CD4-positive, CD25-positive, alpha-beta regulatory T cell (primary cell): ENCODE measurements around the gene SH2D1A. TPM values are rescaled to one million over a fixed set of nuclear protein-coding genes. Genes with fewer than 3 reads are reported as not detected.
"Not testable (repeated sequence)": the region's sequence is repeated elsewhere in the genome, so short reads cannot be mapped to it uniquely, and the experiment has no call there.

Source experiments
- ATAC-seq, 2 donors: fragments of 150-1000 bp; cut with Tn5 transposase; one replicate each; pipeline ENCODE4 v1.10.0; 2021; ENCODE audit warnings: low read depth in 2 of 2, moderate number of reproducible peaks in 2 of 2, moderate library complexity in 1 of 2
- DNase-seq, 3 donors: peaks; one replicate each; pipeline versions ENCODE4 v3.0.0 to v3.0.0-alpha.2; 2012 to 2022; ENCODE audit warnings: mixed read lengths in 1 of 3
- H3K27ac ChIP-seq: one replicate; pipeline ENCODE4 v1.7.0; 2013; ENCODE audit warnings: mild to moderate bottlenecking, low read length; ENCODE audit not compliant: insufficient read depth, poor library complexity, severe bottlenecking
- H3K27me3 ChIP-seq: one replicate; pipeline ENCODE4 v1.7.0; 2013; ENCODE audit warnings: low read length; ENCODE audit not compliant: control insufficient read depth, insufficient read depth
- H3K36me3 ChIP-seq: one replicate; pipeline ENCODE4 v1.7.0; 2013; ENCODE audit warnings: mild to moderate bottlenecking, low read length, moderate library complexity; ENCODE audit not compliant: control insufficient read depth, insufficient read depth
- H3K4me1 ChIP-seq: 2 replicates; pipeline ENCODE4 v1.7.0; 2013; ENCODE audit warnings: mild to moderate bottlenecking, low read length; ENCODE audit not compliant: insufficient read depth, control insufficient read depth, poor library complexity, severe bottlenecking
- H3K4me3 ChIP-seq: one replicate; pipeline ENCODE4 v1.7.0; 2013; ENCODE audit warnings: low read depth, mild to moderate bottlenecking, low read length, moderate library complexity
- H3K9me3 ChIP-seq, 2 experiments: 1 replicate in 1 of 2; 2 replicates in 1 of 2; pipeline ENCODE4 v1.7.0; 2013; ENCODE audit warnings: low read length in 2 of 2, mild to moderate bottlenecking in 1 of 2, moderate library complexity in 1 of 2; ENCODE audit not compliant: control insufficient read depth in 2 of 2
- H3K27ac Mint-ChIP-seq, 3 donors: one replicate each; pipeline ENCODE4 v1.8.0; 2020 to 2022; ENCODE audit warnings: mild to moderate bottlenecking in 3 of 3, mixed read lengths in 3 of 3, moderate library complexity in 2 of 3
- H3K27me3 Mint-ChIP-seq: one replicate; pipeline ENCODE4 v1.8.0; 2022; ENCODE audit warnings: mild to moderate bottlenecking, mixed read lengths
- H3K36me3 Mint-ChIP-seq: one replicate; pipeline ENCODE4 v1.8.0; 2020; ENCODE audit warnings: mixed read lengths
- H3K4me1 Mint-ChIP-seq, 4 donors: one replicate each; pipeline ENCODE4 v1.8.0; 2020 to 2022; ENCODE audit warnings: mixed read lengths in 4 of 4, mild to moderate bottlenecking in 1 of 4
- H3K4me3 Mint-ChIP-seq, 4 donors: one replicate each; pipeline ENCODE4 v1.8.0; 2020 to 2022; ENCODE audit warnings: mild to moderate bottlenecking in 4 of 4, mixed read lengths in 4 of 4, moderate library complexity in 3 of 4
- H3K9me3 Mint-ChIP-seq, 7 donors: one replicate each; pipeline ENCODE4 v1.8.0; 2020 to 2022; ENCODE audit warnings: mixed read lengths in 7 of 7, mild to moderate bottlenecking in 3 of 7, moderate library complexity in 2 of 7
- polyA plus RNA-seq, 4 donors: library from polyadenylated mRNA; unstranded; fragments of 300-500 nt; fragmentation: Illumina TruSeq; gene quantifications; one replicate each; pipeline ENCODE4 v1.2.3, GENCODE V29; 2021
- total RNA-seq: library from RNA; stranded (reverse); gene quantifications from one replicate; pipeline ENCODE4 v1.2.3, GENCODE V29; 2022

Gene SH2D1A
- total and polyA plus RNA-seq, 5 donors from 2014 or later = 42.7 to 128 (median 70.3) TPM

DNA sequence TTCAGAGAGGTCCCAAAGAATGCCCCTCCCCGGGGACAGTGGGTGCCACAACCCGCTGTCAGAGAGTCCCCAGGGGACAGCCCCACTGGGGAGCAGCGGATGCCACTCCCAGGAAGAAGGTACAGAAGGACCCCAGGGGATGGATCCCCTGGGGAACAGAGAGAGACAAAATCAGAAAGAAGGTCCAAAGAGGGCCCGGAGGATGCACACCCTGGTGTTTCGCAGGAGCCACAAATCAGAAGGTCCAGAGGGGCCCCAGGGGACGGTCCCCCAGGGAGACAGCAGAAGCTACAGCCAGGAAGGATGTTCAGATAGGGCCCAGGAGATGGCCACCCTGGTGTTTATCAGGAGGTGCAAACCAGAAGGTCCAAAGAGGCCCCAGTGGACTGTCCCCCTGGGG lies 12.5 kb upstream of the SH2D1A start:
- H3K36me3 ChIP-seq = no peaks in the 10 kb centered on the region
- H3K9me3 Mint-ChIP-seq = no peaks in the 10 kb centered on the region
- no peak overlapping the region for H3K27ac Mint-ChIP-seq
- H3K27me3 ChIP-seq = no peaks in the 10 kb centered on the region
- H3K27me3 Mint-ChIP-seq = no peaks in the 10 kb centered on the region
- DNase-seq (no peak), ATAC-seq (no peak)
- peaks cover 0 to 23% (median 12%) of the 10 kb centered on the region in 4 donors for H3K4me1 Mint-ChIP-seq
- H3K4me3 Mint-ChIP-seq = no peak overlapping the region
- H3K9me3 ChIP-seq = no peaks in the 10 kb centered on the region
- no peak overlapping the region for H3K27ac ChIP-seq
- H3K4me1 ChIP-seq = no peaks in the 10 kb centered on the region
- no peaks in the 10 kb centered on the region for H3K36me3 Mint-ChIP-seq
- H3K4me3 ChIP-seq = no peak overlapping the region

DNA sequence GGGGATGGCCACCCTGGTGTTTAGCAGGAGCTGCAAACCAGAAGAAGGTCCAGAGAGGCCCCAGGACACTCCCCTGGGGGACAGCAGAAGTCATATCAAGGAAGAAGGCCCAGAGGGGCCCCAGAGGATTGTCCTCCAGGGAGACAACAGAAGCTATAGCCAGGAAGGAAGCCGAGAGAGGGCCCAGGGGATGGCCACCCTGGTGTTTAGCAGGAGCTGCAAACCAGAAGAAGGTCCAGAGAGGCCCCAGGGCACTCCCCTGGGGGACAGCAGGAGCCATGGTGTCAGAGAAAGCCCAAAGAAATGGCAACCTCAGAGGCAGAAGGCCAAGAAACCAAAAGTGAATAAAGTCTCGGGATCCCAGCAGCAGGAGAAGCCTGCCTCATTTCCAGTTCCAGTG lies 11.8 kb upstream of the SH2D1A start:
- not testable (repeated sequence) for H3K27me3 Mint-ChIP-seq, H3K27me3 ChIP-seq, H3K4me3 Mint-ChIP-seq, DNase-seq, H3K36me3 Mint-ChIP-seq, H3K27ac Mint-ChIP-seq, H3K4me3 ChIP-seq, H3K9me3 ChIP-seq, ATAC-seq, H3K4me1 ChIP-seq, H3K9me3 Mint-ChIP-seq, H3K27ac ChIP-seq, H3K36me3 ChIP-seq
- H3K4me1 Mint-ChIP-seq = peaks cover 0 to 19% (median 12%) of the 10 kb centered on the region in 4 donors

DNA sequence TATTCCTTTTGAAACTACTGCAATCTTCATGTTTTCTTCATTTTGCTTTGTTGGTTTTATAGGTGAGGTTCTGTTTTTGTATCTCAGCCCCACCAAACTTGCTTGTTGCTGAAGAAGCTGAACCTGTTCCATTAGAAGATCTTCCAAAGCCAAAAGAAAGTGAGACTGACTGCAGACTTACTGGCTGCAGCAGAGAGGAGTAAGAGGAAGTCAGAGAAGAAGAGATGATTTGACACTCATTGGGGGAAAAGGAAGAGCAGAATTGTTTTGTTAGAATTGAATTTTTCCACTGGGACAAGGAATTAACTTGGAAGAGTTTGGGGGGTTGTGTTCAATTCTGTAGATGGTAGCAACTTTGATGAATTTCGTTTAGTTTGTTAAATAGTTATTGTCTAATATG lies 10.8 kb upstream of the SH2D1A start:
- H3K27me3 ChIP-seq = no peaks in the 10 kb centered on the region
- no peaks in the 10 kb centered on the region for H3K9me3 Mint-ChIP-seq
- no peak overlapping the region for H3K4me3 Mint-ChIP-seq
- H3K27ac ChIP-seq = no peak overlapping the region
- no peaks in the 10 kb centered on the region for H3K36me3 Mint-ChIP-seq
- H3K4me1 Mint-ChIP-seq = peaks cover 0 to 14% (median 8%) of the 10 kb centered on the region in 4 donors
- H3K4me3 ChIP-seq = no peak overlapping the region
- no peak for ATAC-seq
- H3K27ac Mint-ChIP-seq = peak overlapping the region in 2 of 3 donors; percentile 2 to 43
- H3K4me1 ChIP-seq = no peaks in the 10 kb centered on the region
- no peaks in the 10 kb centered on the region for H3K36me3 ChIP-seq
- H3K9me3 ChIP-seq = no peaks in the 10 kb centered on the region
- no peaks in the 10 kb centered on the region for H3K27me3 Mint-ChIP-seq
- DNase-seq = no peak

- Histone ChIP-seq H3K27ac (no peak overlapping the region), H3K36me3 (no peaks in the 10 kb centered on the region), H3K4me3 (no peak overlapping the region), H3K27me3 (no peaks in the 10 kb centered on the region), H3K9me3 (no peaks in the 10 kb centered on the region), H3K4me1 (peaks cover 14% of the 10 kb centered on the region)
- ATAC-seq = no peak
- no peaks in the 10 kb centered on the region for H3K27me3 Mint-ChIP-seq
- no peak for DNase-seq
- no peaks in the 10 kb centered on the region for H3K36me3 Mint-ChIP-seq
- H3K27ac Mint-ChIP-seq = no peak overlapping the region
- no peaks in the 10 kb centered on the region for H3K9me3 Mint-ChIP-seq
- peaks cover 4 to 26% (median 19%) of the 10 kb centered on the region in 4 donors for H3K4me1 Mint-ChIP-seq
- no peak overlapping the region for H3K4me3 Mint-ChIP-seq
These were observed 8.4 kb upstream of the SH2D1A start for GRCh38 chrX:124337916-124338315.

DNA sequence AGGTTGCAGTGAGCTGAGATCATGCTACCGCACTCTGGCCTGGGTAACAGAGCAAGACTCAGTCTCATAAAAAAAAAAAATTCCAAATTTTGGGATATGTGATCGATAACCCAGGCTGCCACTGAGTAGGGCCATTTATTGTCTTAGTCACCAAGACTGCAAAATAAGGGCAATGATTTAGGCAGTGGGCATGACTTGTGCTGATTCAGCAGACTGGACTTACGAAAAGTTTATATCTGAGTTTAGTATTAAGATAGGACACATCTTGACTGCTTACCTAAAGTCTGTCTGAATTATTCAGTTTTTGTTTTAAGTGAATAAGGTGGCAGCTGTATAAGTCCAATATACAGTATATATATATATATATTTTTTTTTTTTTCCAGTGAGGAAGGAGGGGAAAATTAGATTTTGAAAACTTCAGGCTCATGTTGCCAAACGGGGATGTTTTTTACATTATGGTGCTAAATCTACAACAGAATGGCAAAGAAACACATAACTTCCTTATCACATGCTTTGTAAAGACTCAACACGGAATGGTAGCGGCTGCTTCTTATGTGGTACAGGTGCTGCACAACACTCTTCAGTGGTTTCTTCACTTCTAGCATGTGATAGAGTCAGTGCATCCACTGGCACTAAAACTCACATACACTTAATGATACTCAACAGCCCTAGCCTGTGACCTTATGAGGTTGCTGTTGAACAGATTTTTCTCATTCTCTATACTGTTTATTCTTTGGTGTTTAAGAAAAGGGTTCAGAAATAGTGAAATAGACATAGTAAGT lies 7.4 kb upstream of the SH2D1A start:
- ATAC-seq (peak; percentile 54 to 63), DNase-seq (peak in 2 of 3 donors; percentile 22 to 43)
- Mint-ChIP-seq H3K36me3 (no peaks in the 10 kb centered on the region), H3K27me3 (no peaks in the 10 kb centered on the region), H3K4me1 (peaks cover 8 to 34% (median 23%) of the 10 kb centered on the region in 4 donors), H3K27ac (no peak overlapping the region), H3K4me3 (no peak overlapping the region), H3K9me3 (no peaks in the 10 kb centered on the region)
- no peaks in the 10 kb centered on the region for H3K27me3 ChIP-seq
- H3K4me3 ChIP-seq = no peak overlapping the region
- peaks cover 22% of the 10 kb centered on the region for H3K4me1 ChIP-seq
- no peaks in the 10 kb centered on the region for H3K9me3 ChIP-seq
- H3K36me3 ChIP-seq = no peaks in the 10 kb centered on the region
- no peak overlapping the region for H3K27ac ChIP-seq

DNA sequence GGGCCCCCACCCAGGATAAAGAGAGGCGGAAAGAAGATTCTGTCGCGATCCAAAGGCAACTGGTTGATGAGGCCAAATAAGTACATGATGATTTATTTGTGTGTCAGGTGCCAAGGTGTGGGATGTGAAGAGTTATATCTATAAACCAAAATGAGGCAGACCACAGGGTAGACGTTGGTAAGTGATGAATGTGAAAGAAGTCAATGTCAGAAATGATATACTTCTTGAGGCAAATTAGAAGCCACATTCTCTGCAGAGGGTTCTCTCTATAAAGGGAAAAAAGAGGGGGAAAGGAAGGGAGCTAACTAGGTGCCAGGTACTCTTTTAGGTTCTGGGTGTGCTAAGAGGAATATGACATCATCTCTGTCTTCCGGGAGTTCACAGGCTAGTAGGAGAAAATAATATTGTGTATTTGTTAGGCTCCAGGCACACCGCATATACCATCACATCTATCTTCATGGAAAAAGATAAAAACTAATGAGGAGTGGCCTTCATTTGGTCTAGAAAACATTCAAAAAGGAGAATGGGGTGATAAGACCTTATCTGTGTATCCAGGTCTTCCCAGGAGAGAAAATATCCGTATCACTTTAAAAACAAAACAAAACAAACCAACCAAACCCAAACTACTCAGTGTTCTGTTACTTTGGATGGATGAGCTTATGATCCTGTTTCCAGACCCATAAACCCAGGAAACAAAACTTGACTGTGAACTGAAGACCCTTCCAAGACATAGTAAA lies 4.8 kb upstream of the SH2D1A start:
- no peaks in the 10 kb centered on the region for H3K36me3 Mint-ChIP-seq
- ATAC-seq (no peak), DNase-seq (no peak)
- Histone ChIP-seq H3K27ac (peak overlapping the region; percentile 74), H3K4me1 (peaks cover 34% of the 10 kb centered on the region), H3K4me3 (peak overlapping the region; percentile 79), H3K9me3 (no peaks in the 10 kb centered on the region), H3K36me3 (no peaks in the 10 kb centered on the region), H3K27me3 (no peaks in the 10 kb centered on the region)
- peaks cover 8 to 52% (median 34%) of the 10 kb centered on the region in 4 donors for H3K4me1 Mint-ChIP-seq
- H3K27me3 Mint-ChIP-seq = no peaks in the 10 kb centered on the region
- H3K4me3 Mint-ChIP-seq = peak overlapping the region in 2 of 4 donors; percentile 79 to 92
- peak overlapping the region; percentile 83 to 92 (median 86) for H3K27ac Mint-ChIP-seq
- no peaks in the 10 kb centered on the region for H3K9me3 Mint-ChIP-seq

DNA sequence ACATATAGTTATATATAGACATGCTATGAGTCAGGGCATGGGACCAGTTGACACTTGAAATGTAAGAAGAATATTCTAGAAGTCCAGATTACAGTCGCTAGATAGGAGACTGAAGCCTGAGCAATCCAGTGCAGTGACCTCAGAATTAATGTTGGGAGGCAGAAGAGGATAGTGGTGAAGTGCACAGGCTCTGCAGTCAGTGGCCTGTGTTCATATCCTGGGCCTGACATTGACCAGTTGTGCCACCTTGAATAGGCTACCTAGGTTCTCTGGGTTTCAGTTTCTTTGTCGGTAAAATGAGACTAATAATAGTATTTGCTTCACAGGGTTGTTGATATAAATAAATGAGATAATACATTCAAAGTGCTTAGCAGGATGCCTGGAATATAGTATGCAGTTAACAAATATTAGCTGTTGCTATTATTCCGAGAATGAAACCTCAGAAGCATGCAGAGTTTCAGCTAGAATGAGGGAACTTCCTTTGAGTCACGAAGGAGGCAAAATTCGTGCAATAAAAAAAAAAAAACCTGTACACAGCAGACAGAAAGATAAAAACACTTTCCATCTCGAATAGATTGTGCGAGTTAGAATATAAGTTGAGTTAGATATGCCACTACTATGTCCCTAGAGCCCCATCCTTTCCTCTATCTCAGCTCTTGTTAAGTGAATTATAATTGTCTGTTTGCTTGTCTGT lies 4.0 kb upstream of the SH2D1A start:
- Mint-ChIP-seq H3K9me3 (no peaks in the 10 kb centered on the region), H3K36me3 (no peaks in the 10 kb centered on the region), H3K27ac (peak overlapping the region; percentile 83 to 92 (median 89)), H3K27me3 (no peaks in the 10 kb centered on the region), H3K4me1 (peaks cover 8 to 52% (median 34%) of the 10 kb centered on the region in 4 donors), H3K4me3 (peak overlapping the region; percentile 46 to 92 (median 76))
- DNase-seq (peak in 1 of 3 donors; percentile 60), ATAC-seq (peak; percentile 43 to 53)
- peak overlapping the region; percentile 79 for H3K4me3 ChIP-seq
- H3K36me3 ChIP-seq = no peaks in the 10 kb centered on the region
- H3K9me3 ChIP-seq = no peaks in the 10 kb centered on the region
- H3K4me1 ChIP-seq = peaks cover 34% of the 10 kb centered on the region
- peak overlapping the region; percentile 74 for H3K27ac ChIP-seq
- no peaks in the 10 kb centered on the region for H3K27me3 ChIP-seq
